Lower lobe of right lung (tissue), 2 donors: Measurements from ENCODE around the gene MAN2B1. TPM values are rescaled to one million over a fixed set of nuclear protein-coding genes. Genes with fewer than 3 reads are reported as not detected.
"Not testable (repeated sequence)": the region's sequence is repeated elsewhere in the genome, so short reads cannot be mapped to it uniquely, and the experiment has no call there.

Experiments
- ATAC-seq, 2 donors: fragments of 200-7000 bp; cut with Tn5 transposase; one replicate each; pipeline ENCODE4 v1.9.1; 2020 to 2022; ENCODE audit warnings: mild to moderate bottlenecking in 2 of 2, moderate library complexity in 2 of 2
- DNase-seq: peaks from one replicate; pipeline ENCODE4 v3.0.0-alpha.2; 2020
- H3K27ac ChIP-seq: fragments of 200-600 bp; one replicate; pipeline ENCODE4 v1.8.0; 2022
- H3K27me3 ChIP-seq: fragments of 200-600 bp; one replicate; pipeline ENCODE4 v1.8.0; 2022; ENCODE audit warnings: low read depth
- H3K36me3 ChIP-seq: fragments of 200-600 bp; one replicate; pipeline ENCODE4 v1.8.0; 2022; ENCODE audit warnings: mild to moderate bottlenecking
- H3K4me1 ChIP-seq: fragments of 200-600 bp; one replicate; pipeline ENCODE4 v1.8.0; 2022
- H3K4me3 ChIP-seq: fragments of 200-600 bp; one replicate; pipeline ENCODE4 v1.8.0; 2022; ENCODE audit warnings: mild to moderate bottlenecking
- H3K9me3 ChIP-seq: fragments of 200-600 bp; one replicate; pipeline ENCODE4 v1.8.0; 2022
- intact Hi-C: fragments of 100-400 bp; cut with DNase I; formaldehyde crosslinking; loops from one replicate; pipeline ENCODE4 v1.11.0; 2022
- total RNA-seq: library from RNA; stranded (reverse); fragmentation: NEBNext Ultra II Directional; extraction: Animal tissue kit (Norgen Biotek cat#: 25700); gene quantifications from one replicate; pipeline ENCODE4 v1.2.1, GENCODE V29; 2021
- TF ChIP-seq, protein P1 (sequence below): fragments of 200-600 bp; IDR thresholded peaks from one replicate; pipeline ENCODE4 v1.8.0; 2022; ENCODE audit warnings: antibody characterized with exemption, mild to moderate bottlenecking
- donor health status: DM: no; HTN: yes; CAD: no; lungs with severe emphysema.

Gene MAN2B1
- total RNA-seq, 1 donor from 2014 or later: 251 TPM

DNA sequence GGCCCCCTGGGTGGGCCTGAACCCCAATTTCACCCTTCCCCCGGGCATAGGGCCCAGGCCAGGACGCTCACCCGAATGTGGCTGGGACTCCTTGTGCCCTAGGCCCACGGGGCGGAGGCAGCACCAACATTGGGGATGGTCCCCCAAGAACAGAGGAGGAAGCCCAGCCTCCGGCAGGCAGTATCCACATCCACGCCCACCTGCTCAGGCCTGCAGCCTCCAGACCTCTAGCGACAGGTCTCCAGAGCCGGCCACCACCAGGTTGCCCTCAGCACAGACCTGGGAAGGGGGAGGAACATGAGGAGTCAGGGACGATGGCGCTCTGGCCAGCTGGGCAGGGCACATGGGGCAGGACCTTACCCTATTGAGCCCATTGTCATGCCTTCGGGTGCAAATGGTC lies 22.5 kb upstream of the MAN2B1 start:
- no peak for ATAC-seq
- H3K27ac ChIP-seq: no peak overlapping the region
- no peak for DNase-seq
- intact Hi-C loops: no loop called here
- H3K36me3 ChIP-seq: peaks cover 4% of the 10 kb centered on the region
- H3K4me3 ChIP-seq: no peak overlapping the region
- TF ChIP-seq, protein P1, sequence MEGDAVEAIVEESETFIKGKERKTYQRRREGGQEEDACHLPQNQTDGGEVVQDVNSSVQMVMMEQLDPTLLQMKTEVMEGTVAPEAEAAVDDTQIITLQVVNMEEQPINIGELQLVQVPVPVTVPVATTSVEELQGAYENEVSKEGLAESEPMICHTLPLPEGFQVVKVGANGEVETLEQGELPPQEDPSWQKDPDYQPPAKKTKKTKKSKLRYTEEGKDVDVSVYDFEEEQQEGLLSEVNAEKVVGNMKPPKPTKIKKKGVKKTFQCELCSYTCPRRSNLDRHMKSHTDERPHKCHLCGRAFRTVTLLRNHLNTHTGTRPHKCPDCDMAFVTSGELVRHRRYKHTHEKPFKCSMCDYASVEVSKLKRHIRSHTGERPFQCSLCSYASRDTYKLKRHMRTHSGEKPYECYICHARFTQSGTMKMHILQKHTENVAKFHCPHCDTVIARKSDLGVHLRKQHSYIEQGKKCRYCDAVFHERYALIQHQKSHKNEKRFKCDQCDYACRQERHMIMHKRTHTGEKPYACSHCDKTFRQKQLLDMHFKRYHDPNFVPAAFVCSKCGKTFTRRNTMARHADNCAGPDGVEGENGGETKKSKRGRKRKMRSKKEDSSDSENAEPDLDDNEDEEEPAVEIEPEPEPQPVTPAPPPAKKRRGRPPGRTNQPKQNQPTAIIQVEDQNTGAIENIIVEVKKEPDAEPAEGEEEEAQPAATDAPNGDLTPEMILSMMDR: no peak
- no peaks in the 10 kb centered on the region for H3K9me3 ChIP-seq
- no peaks in the 10 kb centered on the region for H3K4me1 ChIP-seq
- no peaks in the 10 kb centered on the region for H3K27me3 ChIP-seq

DNA sequence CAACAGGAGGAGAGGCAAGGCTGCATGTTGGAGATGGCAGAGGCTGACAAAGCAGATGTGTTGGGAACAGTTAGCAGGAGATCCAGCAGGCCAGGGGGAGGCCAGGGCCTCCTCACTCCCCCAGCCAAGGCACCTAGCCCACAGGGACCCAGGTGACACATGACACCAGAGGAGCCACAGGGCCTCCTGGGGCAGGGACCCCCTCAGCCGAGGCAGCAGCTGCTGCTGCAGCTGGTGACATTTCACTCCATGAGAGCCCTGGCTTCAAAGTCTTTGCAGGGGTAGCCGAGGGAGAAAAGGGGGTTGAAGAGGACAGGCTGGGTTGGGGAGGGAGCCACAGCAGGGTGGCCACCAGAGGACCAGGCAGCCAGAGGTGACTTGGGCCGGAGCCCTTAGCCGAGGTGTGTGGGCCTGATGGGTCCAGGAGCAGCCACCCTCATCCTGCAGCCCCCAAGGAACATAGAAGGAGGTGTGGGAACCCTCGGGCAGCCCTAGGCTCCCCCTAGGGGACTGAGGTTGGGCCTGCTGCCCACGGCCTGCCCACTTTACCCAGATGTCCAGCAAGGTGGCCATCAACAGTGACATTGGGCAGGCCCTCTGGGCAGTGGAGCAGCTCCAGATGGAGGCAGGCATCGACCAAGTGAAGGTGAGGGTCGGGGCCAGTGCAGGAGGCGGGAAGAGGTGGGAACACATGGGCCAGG lies 21.1 kb upstream of the MAN2B1 start, which contains the start of gene GNG14:
TSS of gene GNG14 (plus strand) at position 503 of the 701 bp plus-strand sequence. CDS start at position 554, 51 bp downstream.
- Histone ChIP-seq H3K36me3 (peaks cover 4% of the 10 kb centered on the region), H3K4me1 (no peaks in the 10 kb centered on the region), H3K4me3 (no peak within 1 kb of the TSS), H3K9me3 (no peaks in the 10 kb centered on the region), H3K27ac (no peak within 1 kb of the TSS), H3K27me3 (no peaks in the 10 kb centered on the region)
- intact Hi-C loops: no loop called here
- ATAC-seq (no peak), DNase-seq (no peak)
- TF ChIP-seq, protein P1: no peak

DNA sequence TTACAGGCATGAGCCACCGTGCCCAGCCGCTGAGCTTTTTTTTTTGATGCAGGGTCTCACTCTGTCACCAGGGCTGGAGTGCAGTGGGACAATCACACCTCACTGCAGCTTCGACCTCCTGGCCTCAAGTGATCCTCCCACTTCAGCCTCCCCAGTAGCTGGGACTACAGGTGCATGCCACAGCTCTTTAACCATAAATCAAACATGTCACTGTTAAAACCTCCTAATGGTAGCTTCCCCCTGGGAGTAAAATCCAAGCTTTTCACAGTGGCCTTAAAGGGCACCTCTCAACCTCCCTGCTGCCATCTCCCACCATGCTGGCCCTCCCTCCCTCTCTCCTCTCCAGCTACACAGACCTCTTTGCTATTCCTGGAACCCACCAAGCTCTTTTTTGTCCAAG lies 19.3 kb upstream of the MAN2B1 start:
- peaks cover 2% of the 10 kb centered on the region for H3K4me1 ChIP-seq
- H3K9me3 ChIP-seq: no peaks in the 10 kb centered on the region
- no peak for ATAC-seq
- H3K27ac ChIP-seq: no peak overlapping the region
- no peaks in the 10 kb centered on the region for H3K27me3 ChIP-seq
- TF ChIP-seq, protein P1: no peak
- DNase-seq: no peak
- intact Hi-C loops: no loop called here
- peaks cover 4% of the 10 kb centered on the region for H3K36me3 ChIP-seq
- H3K4me3 ChIP-seq: no peak overlapping the region

DNA sequence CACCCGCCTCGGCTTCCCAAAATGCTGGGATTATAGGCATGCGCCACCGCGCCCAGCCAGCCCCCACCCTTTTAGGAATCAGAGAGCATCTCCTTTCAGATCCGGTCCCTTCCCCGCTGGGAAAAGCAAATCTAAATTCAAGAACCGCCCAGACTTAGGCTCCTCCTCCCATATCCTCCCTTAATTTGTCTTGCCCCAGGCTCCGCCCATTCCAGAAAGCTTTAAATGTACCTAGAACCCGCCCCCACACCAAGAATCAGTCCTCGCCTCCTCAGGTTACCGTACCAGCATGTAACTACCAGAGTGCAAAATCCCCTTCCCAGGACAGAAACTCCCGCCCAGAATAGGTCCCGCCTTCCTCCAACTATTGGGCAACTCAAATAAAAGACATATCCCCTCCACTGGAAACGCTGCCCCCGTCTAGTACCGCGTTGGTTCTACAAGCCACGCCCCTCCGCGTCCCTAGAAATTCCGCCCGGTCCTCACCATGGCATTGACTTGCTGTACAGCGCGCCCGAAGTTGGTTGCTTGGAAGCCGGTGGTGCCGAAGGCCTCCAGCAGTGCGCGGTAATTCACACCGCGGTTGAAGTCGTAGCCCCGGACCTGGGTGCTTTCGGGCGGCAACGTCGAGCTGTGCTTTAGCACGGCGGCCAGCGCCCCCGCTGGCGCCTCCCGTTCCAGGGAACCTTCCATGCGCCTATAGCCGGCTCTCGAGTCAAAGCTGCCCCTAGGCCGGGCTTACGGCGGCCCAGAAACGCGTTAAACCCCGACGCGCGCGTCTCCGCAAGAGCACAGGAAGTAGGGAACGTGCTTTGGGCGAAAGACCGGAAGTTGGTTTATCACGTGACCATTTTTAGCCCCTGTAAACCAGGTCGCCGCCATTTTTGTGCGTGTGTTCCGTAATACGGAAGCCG lies 14.8 kb upstream of the MAN2B1 start, which contains the start of gene DHPS:
TSS of gene DHPS (minus strand) at position 807 of the 914 bp plus-strand sequence. CDS start at position 693, 114 bp downstream.
- Histone ChIP-seq H3K4me3 (peak within 1 kb of the TSS; percentile 87), H3K27ac (peak within 1 kb of the TSS; percentile 98), H3K36me3 (peaks cover 38% of the 10 kb centered on the region), H3K4me1 (peaks cover 16% of the 10 kb centered on the region), H3K27me3 (no peaks in the 10 kb centered on the region), H3K9me3 (no peaks in the 10 kb centered on the region)
- TF ChIP-seq, protein P1: no peak
- DNase-seq (peak; percentile 95), ATAC-seq (peak; percentile 94 to 96)
- intact Hi-C loops: no loop called here

DNA sequence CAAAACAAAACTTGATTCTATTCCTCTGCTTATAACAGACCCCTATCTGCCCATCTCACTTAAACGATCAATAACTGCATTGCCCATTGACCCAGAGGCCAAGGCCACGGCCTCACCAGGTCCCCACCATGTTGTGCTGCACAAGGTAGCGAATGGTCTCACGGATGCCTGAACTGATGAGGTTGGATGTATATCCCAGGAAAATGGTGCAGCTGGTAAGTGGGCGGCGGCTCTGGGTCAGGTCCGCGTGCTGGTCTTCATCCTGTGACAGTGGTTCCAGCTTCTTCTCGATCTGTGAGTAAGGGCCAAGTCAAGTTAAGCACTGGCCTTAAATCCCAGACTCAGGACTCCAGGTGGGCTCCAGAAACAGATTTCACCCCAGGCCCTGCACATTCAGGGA lies 13.5 kb upstream of the MAN2B1 start:
- DNase-seq: no peak
- peaks cover 51% of the 10 kb centered on the region for H3K36me3 ChIP-seq

DNA sequence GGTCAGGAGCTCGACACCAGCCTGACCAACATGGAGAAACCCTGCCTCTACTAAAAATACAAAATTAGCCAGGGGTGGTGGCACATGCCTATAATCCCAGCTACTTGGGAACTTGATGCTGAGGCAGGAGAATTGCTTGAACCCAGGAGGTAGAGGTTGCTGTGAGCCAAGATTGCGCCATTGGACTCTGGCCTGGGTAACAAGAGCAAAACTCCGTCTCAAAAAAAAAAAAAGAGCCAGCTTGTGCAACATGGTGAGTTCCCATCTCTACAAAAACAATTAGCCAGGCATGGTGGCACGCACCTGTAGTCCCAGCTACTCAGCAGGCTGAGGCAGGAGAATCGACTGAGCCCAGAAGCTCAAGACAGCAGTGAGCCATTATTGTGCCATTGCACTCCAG lies 11.5 kb upstream of the MAN2B1 start:
- H3K9me3 ChIP-seq, DNase-seq, ATAC-seq, H3K27ac ChIP-seq, H3K4me3 ChIP-seq, H3K27me3 ChIP-seq, intact Hi-C loops: not testable (repeated sequence)
- Histone ChIP-seq H3K36me3 (peaks cover 71% of the 10 kb centered on the region), H3K4me1 (peaks cover 20% of the 10 kb centered on the region)

More for the DNA sequence above, 13.5 kb upstream of the MAN2B1 start:
- intact Hi-C loops: no loop called here
- Histone ChIP-seq H3K27ac (no peak overlapping the region), H3K27me3 (no peaks in the 10 kb centered on the region), H3K4me3 (no peak overlapping the region), H3K9me3 (no peaks in the 10 kb centered on the region), H3K4me1 (peaks cover 20% of the 10 kb centered on the region)
- ATAC-seq: no peak
- TF ChIP-seq, protein P1: no peak
